ENCODE measurements around the gene PROZ.

PROZ gene

GRCh38 chr13:113142876-113143275 is 15.6 kb upstream of the PROZ start:
- no peak for DNase-seq

GRCh38 chr13:113143466-113144254 is 14.8 kb upstream of the PROZ start:
- no peak for DNase-seq

GRCh38 chr13:113144255-113144629 is 14.2 kb upstream of the PROZ start:
- DNase-seq, result no peak

- no peak for DNase-seq
Measured at GRCh38 chr13:113145496-113145895, 13.0 kb upstream of the PROZ start.

- DNase-seq, result no peak
Measured at GRCh38 chr13:113145911-113146598, 12.4 kb upstream of the PROZ start.

GRCh38 chr13:113146750-113147149 is 11.7 kb upstream of the PROZ start:
- no peak for DNase-seq

- no peak for DNase-seq
Measured at GRCh38 chr13:113147206-113147605, 11.2 kb upstream of the PROZ start.

- DNase-seq, result no peak
Measured at GRCh38 chr13:113148407-113148806, 10.0 kb upstream of the PROZ start.

- no peak for DNase-seq
Measured at GRCh38 chr13:113148940-113149503, 9.4 kb upstream of the PROZ start.

- DNase-seq, result no peak
Measured at GRCh38 chr13:113149711-113150549, 8.5 kb upstream of the PROZ start.

GRCh38 chr13:113150550-113151365 is 7.7 kb upstream of the PROZ start:
- no peak for DNase-seq

- peak; percentile 34 for DNase-seq
Measured at GRCh38 chr13:113151745-113152690, 6.4 kb upstream of the PROZ start.

- no peak for DNase-seq
Measured at GRCh38 chr13:113152691-113152983, 5.8 kb upstream of the PROZ start.

- no peak for DNase-seq
Measured at GRCh38 chr13:113152984-113153809, 5.3 kb upstream of the PROZ start.

GRCh38 chr13:113153810-113154748 is 4.4 kb upstream of the PROZ start:
- peak; percentile 73 for DNase-seq

GRCh38 chr13:113155201-113155600 is 3.2 kb upstream of the PROZ start:
- no peak for DNase-seq

GRCh38 chr13:113155982-113156655 is 2.3 kb upstream of the PROZ start:
- no peak for DNase-seq

- DNase-seq, result no peak
Measured at GRCh38 chr13:113157206-113157928, 1.1 kb upstream of the PROZ start.

Data from CD4-positive, alpha-beta T cell treated with Interleukin-12 subunit alpha and Interleukin-12 subunit beta, for 1 hour (primary cell).